ENCODE data around the gene ZEB1.
"Not testable (repeated sequence)": the region's sequence is repeated elsewhere in the genome, so short reads cannot be mapped to it uniquely, and the experiment has no call there.

Gene ZEB1

DNA sequence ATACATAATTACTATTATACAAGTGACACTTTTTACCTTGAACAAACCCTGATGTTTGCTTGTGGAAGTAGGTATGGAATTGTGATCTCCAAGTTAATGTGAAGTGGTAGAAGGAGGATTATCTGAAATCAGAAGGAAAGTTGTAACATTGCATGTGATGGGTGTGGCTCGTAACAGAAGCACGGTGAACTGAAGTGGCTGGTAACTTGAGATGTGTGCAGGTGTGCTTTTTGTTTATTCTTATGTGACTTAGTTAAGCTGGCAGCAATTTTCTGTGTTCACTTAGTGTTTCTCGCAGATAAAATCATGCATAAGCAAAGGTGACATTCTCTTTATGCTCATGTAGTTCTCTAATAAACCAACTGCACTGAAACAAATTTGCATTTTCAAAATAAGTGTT lies 82.3 kb downstream of the ZEB1 start:
- Histone ChIP-seq H3K79me2 (ENCODE audit: insufficient read depth, low read length) (peaks cover 19% of the 10 kb centered on the region; the same call in 1 of the 2 replicates), H3K27me3 (ENCODE audit: low read length) (no peaks in the 10 kb centered on the region), H3K4me2 (ENCODE audit: low read depth, low read length, poor library complexity, severe bottlenecking) (no peak overlapping the region), H3K9me2 (replicated peaks; ENCODE audit: insufficient read depth, low read length) (no peaks in the 10 kb centered on the region), H3K4me3 (ENCODE audit: insufficient read depth, low read length, poor library complexity, severe bottlenecking) (no peak overlapping the region), H3K36me3 (ENCODE audit: low read length) (0 out of 2 replicates have a peak, but pooled peaks cover 2% of the 10 kb centered on the region), H3K9me3 (ENCODE audit: insufficient read depth, low read length) (no peaks in the 10 kb centered on the region), H3K27ac (ENCODE audit: low read depth, low read length) (no peak overlapping the region), H3F3A (ENCODE audit: insufficient read depth) (no peaks in the 10 kb centered on the region; the same call in 1 of the 2 replicates), H2AFZ (ENCODE audit: low read depth, low read length, severe bottlenecking) (no peak overlapping the region), H3K9ac (ENCODE audit: low read length) (no peak overlapping the region), H4K20me1 (ENCODE audit: low read depth, low read length) (no peaks in the 10 kb centered on the region; the same call in 1 of the 2 replicates)
- TF ChIP-seq EZH2phosphoT487 (conservative IDR thresholded peaks at IDR 0.05; ENCODE audit: low read length), result no peak
- TF ChIP-seq, protein P1, sequence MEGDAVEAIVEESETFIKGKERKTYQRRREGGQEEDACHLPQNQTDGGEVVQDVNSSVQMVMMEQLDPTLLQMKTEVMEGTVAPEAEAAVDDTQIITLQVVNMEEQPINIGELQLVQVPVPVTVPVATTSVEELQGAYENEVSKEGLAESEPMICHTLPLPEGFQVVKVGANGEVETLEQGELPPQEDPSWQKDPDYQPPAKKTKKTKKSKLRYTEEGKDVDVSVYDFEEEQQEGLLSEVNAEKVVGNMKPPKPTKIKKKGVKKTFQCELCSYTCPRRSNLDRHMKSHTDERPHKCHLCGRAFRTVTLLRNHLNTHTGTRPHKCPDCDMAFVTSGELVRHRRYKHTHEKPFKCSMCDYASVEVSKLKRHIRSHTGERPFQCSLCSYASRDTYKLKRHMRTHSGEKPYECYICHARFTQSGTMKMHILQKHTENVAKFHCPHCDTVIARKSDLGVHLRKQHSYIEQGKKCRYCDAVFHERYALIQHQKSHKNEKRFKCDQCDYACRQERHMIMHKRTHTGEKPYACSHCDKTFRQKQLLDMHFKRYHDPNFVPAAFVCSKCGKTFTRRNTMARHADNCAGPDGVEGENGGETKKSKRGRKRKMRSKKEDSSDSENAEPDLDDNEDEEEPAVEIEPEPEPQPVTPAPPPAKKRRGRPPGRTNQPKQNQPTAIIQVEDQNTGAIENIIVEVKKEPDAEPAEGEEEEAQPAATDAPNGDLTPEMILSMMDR (IDR thresholded peaks at IDR 0.05; ENCODE audit: insufficient read depth, low read length, poor library complexity, severe bottlenecking), result no peak

DNA sequence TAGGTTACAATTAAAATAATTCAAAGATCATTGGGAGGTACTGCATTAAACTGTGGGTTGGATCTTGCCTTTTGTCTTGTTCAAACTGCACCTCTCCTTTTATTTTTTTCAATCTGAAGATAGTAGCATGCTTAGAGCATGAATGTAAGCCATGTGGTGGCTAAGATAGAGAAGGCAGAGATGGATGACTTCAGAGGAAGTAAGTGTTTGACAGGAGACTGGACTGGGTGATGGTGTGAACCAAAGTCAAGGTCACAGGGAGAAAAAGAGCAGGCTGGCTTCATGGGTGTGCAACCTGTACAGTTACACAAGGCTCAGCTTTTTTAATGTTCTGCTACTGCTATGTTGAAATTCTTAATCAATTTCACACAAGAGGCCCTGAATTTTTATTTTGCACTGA lies 85.6 kb downstream of the ZEB1 start:
- Histone ChIP-seq H3K9ac (ENCODE audit: low read length) (no peak overlapping the region), H3K4me3 (ENCODE audit: insufficient read depth, low read length, poor library complexity, severe bottlenecking) (no peak overlapping the region), H3K27me3 (ENCODE audit: low read length) (no peaks in the 10 kb centered on the region), H3K9me3 (ENCODE audit: insufficient read depth, low read length) (no peaks in the 10 kb centered on the region), H4K20me1 (ENCODE audit: low read depth, low read length) (no peaks in the 10 kb centered on the region; the same call in 1 of the 2 replicates), H3K4me2 (ENCODE audit: low read depth, low read length, poor library complexity, severe bottlenecking) (no peak overlapping the region), H3K27ac (ENCODE audit: low read depth, low read length) (no peak overlapping the region), H3K9me2 (replicated peaks; ENCODE audit: insufficient read depth, low read length) (no peaks in the 10 kb centered on the region), H2AFZ (ENCODE audit: low read depth, low read length, severe bottlenecking) (no peak overlapping the region), H3K79me2 (ENCODE audit: insufficient read depth, low read length) (peaks cover 19% of the 10 kb centered on the region; the same call in 1 of the 2 replicates), H3K36me3 (ENCODE audit: low read length) (0 out of 2 replicates have a peak, but pooled peaks cover 2% of the 10 kb centered on the region), H3F3A (ENCODE audit: insufficient read depth) (no peaks in the 10 kb centered on the region; the same call in 1 of the 2 replicates)
- TF ChIP-seq, protein P1 (IDR thresholded peaks at IDR 0.05; ENCODE audit: insufficient read depth, low read length, poor library complexity, severe bottlenecking), result no peak
- TF ChIP-seq EZH2phosphoT487 (conservative IDR thresholded peaks at IDR 0.05; ENCODE audit: low read length), result no peak

DNA sequence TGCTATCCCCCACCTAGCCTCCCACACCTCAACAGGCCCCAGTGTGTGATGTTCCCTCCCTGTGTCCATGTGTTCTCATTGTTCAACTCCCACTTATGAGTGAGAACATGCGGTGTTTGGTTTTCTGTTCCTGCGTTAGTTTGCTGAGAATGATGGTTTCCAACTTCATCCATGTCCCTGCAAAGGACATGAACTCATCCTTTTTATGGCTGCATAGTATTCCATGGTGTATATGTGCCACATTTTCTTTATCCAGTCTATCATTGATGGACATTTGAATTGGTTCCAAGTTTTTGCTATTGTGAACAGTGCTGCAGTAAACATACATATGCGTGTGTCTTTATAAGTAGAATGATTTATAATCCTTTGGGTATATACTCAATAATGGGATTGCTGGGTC lies 86.8 kb downstream of the ZEB1 start:
- not testable (repeated sequence) for H3K4me3 ChIP-seq (ENCODE audit: insufficient read depth, low read length, poor library complexity, severe bottlenecking); H2AFZ ChIP-seq (ENCODE audit: low read depth, low read length, severe bottlenecking); H3K9me2 ChIP-seq (replicated peaks; ENCODE audit: insufficient read depth, low read length); H3K27me3 ChIP-seq (ENCODE audit: low read length); H3K9me3 ChIP-seq (ENCODE audit: insufficient read depth, low read length); H3F3A ChIP-seq (ENCODE audit: insufficient read depth); H3K4me2 ChIP-seq (ENCODE audit: low read depth, low read length, poor library complexity, severe bottlenecking); H4K20me1 ChIP-seq (ENCODE audit: low read depth, low read length); H3K36me3 ChIP-seq (ENCODE audit: low read length); H3K27ac ChIP-seq (ENCODE audit: low read depth, low read length); H3K9ac ChIP-seq (ENCODE audit: low read length)
- H3K79me2 ChIP-seq (ENCODE audit: insufficient read depth, low read length), result peaks cover 19% of the 10 kb centered on the region; the same call in 1 of the 2 replicates

DNA sequence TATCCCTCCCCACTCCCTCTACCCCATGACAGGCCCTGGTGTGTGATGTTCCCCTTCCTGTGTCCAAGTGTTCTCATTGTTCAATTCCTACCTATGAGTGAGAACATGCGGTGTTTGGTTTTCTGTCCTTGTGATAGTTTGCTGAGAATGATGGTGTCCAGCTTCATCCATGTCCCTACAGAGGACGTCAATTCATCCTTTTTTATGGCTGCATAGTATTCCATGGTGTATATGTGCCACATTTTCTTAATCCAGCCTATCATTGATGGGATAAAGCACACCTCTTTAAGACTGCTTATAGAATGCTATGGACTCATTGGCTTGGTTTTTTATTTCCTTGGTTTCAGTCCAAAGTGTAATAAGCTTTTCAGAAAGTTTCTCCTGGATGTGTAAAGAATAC lies 93.4 kb downstream of the ZEB1 start:
- H3K79me2 ChIP-seq (ENCODE audit: insufficient read depth, low read length), result peaks cover 35% of the 10 kb centered on the region
- not testable (repeated sequence) for H3F3A ChIP-seq (ENCODE audit: insufficient read depth); H3K4me3 ChIP-seq (ENCODE audit: insufficient read depth, low read length, poor library complexity, severe bottlenecking); H3K27me3 ChIP-seq (ENCODE audit: low read length); H4K20me1 ChIP-seq (ENCODE audit: low read depth, low read length); H3K27ac ChIP-seq (ENCODE audit: low read depth, low read length); H3K9ac ChIP-seq (ENCODE audit: low read length); H2AFZ ChIP-seq (ENCODE audit: low read depth, low read length, severe bottlenecking); H3K9me3 ChIP-seq (ENCODE audit: insufficient read depth, low read length); H3K36me3 ChIP-seq (ENCODE audit: low read length); H3K9me2 ChIP-seq (replicated peaks; ENCODE audit: insufficient read depth, low read length); H3K4me2 ChIP-seq (ENCODE audit: low read depth, low read length, poor library complexity, severe bottlenecking)
